IMR-90 (cell line): ENCODE data around the gene RPL10. TPM values are rescaled to one million over a fixed set of nuclear protein-coding genes. Genes with fewer than 3 reads are reported as not detected.

ENCODE experiments used
- ATAC-seq: fragments of 200-7000 bp; cut with Tn5 transposase; 2 replicates; pipeline ENCODE4 v1.9.1; 2020; ENCODE audit warnings: low read depth, mild to moderate bottlenecking, moderate library complexity
- BruUV-seq: library from RNA; stranded (reverse); fragments of 400-500 nt; replicated peaks from 2 replicates; lab custom pipeline; 2021; lab: Mats Ljungman, UMichigan
- CTCF ChIA-PET: fragments of 300-600 bp; formaldehyde crosslinking; extraction: SDS; loops from one replicate; lab custom pipeline; 2021; ENCODE audit warnings: antibody characterized with exemption; lab: Yijun Ruan, JAX
- POLR2A ChIA-PET: fragments of 300-600 bp; sonication (Branson Sonifier 250); formaldehyde crosslinking; loops from one replicate; lab custom pipeline; 2022; ENCODE audit warnings: antibody characterized with exemption; ENCODE audit not compliant: unreplicated experiment; lab: Charles Lee
- DNase-seq: peaks from one replicate; pipeline ENCODE4 v3.0.0; 2013
- H2AFZ ChIP-seq: replicated peaks from 2 replicates; pipeline ENCODE3; 2013; ENCODE audit warnings: low read length, mild to moderate bottlenecking; ENCODE audit not compliant: poor library complexity
- H2AK5ac ChIP-seq: 2 replicates; pipeline ENCODE4 v1.6.1; 2013; ENCODE audit warnings: low read depth, low read length, inconsistent platforms
- H2AK9ac ChIP-seq: replicated peaks from 2 replicates; pipeline ENCODE3; 2013; ENCODE audit warnings: mild to moderate bottlenecking, low read depth, low read length, moderate library complexity; ENCODE audit not compliant: poor library complexity
- H2BK120ac ChIP-seq: 2 replicates; pipeline ENCODE4 v1.6.1; 2013; ENCODE audit warnings: low read depth, low read length, inconsistent platforms
- H2BK15ac ChIP-seq: 3 replicates; pipeline ENCODE4 v1.6.1; 2013; ENCODE audit warnings: low read depth, low read length, inconsistent platforms
- H2BK20ac ChIP-seq: 2 replicates; pipeline ENCODE4 v1.6.1; 2013; ENCODE audit warnings: low read depth, mild to moderate bottlenecking, inconsistent platforms, low read length, moderate library complexity
- H2BK5ac ChIP-seq: 2 replicates; pipeline ENCODE4 v1.6.1; 2013; ENCODE audit warnings: mild to moderate bottlenecking, low read depth, low read length, inconsistent platforms; ENCODE audit not compliant: poor library complexity, severe bottlenecking
- H3K14ac ChIP-seq: replicated peaks from 2 replicates; pipeline ENCODE4 v1.6.1; 2013; ENCODE audit warnings: low read depth, low read length, inconsistent platforms
- H3K18ac ChIP-seq: 2 replicates; pipeline ENCODE4 v1.6.1; 2013; ENCODE audit warnings: low read depth, low read length, control low read depth
- H3K23ac ChIP-seq: 2 replicates; pipeline ENCODE4 v1.6.1; 2013; ENCODE audit warnings: low read depth, low read length, inconsistent platforms
- H3K27ac ChIP-seq: 2 replicates; pipeline ENCODE4 v1.5.1; 2013; ENCODE audit warnings: mild to moderate bottlenecking, control low read depth, low read length; ENCODE audit not compliant: insufficient read depth
- H3K27me3 ChIP-seq: 2 replicates; pipeline ENCODE4 v1.6.1; 2013; ENCODE audit warnings: low read length; ENCODE audit not compliant: control insufficient read depth, insufficient read depth
- H3K36me3 ChIP-seq: 2 replicates; pipeline ENCODE4 v1.6.1; 2013; ENCODE audit warnings: low read length, mixed read lengths; ENCODE audit not compliant: control insufficient read depth, insufficient read depth
- H3K4ac ChIP-seq: 2 replicates; pipeline ENCODE4 v1.6.1; 2013; ENCODE audit warnings: low read depth, low read length, inconsistent platforms
- H3K4me1 ChIP-seq: 2 replicates; pipeline ENCODE4 v1.6.1; 2013; ENCODE audit warnings: low read length, mixed read lengths; ENCODE audit not compliant: control insufficient read depth, insufficient read depth
- H3K4me2 ChIP-seq: 2 replicates; pipeline ENCODE4 v1.6.1; 2013; ENCODE audit warnings: low read depth, mild to moderate bottlenecking, control low read depth, low read length, moderate library complexity
- H3K4me3 ChIP-seq: 2 replicates; pipeline ENCODE4 v1.5.1; 2013; ENCODE audit warnings: low read depth, mild to moderate bottlenecking, control low read depth, low read length, moderate library complexity; ENCODE audit not compliant: insufficient read depth
- H3K56ac ChIP-seq: 2 replicates; pipeline ENCODE4 v1.6.1; 2013; ENCODE audit warnings: low read length, inconsistent platforms; ENCODE audit not compliant: insufficient read depth; ENCODE audit errors: extremely low read depth
- H3K79me1 ChIP-seq, 2 experiments: 2 replicates each; pipeline ENCODE4 v1.6.1; 2013; ENCODE audit warnings: low read length in 2 of 2, inconsistent platforms in 1 of 2, low read depth in 1 of 2
- H3K9ac ChIP-seq: 2 replicates; pipeline ENCODE4 v1.6.1; 2013; ENCODE audit warnings: low read depth, low read length, control low read depth
- H3K9me1 ChIP-seq: 2 replicates; pipeline ENCODE4 v1.6.1; 2013; ENCODE audit warnings: low read length, inconsistent platforms; ENCODE audit not compliant: insufficient read depth
- H3K9me3 ChIP-seq: 2 replicates; pipeline ENCODE4 v1.6.1; 2013; ENCODE audit warnings: low read length; ENCODE audit not compliant: control insufficient read depth, insufficient read depth
- H4K20me1 ChIP-seq: 2 replicates; pipeline ENCODE4 v1.6.1; 2013; ENCODE audit warnings: low read length, inconsistent platforms; ENCODE audit not compliant: insufficient read depth
- H4K5ac ChIP-seq: 2 replicates; pipeline ENCODE4 v1.6.1; 2013; ENCODE audit warnings: mild to moderate bottlenecking, low read depth, low read length, control low read depth
- H4K8ac ChIP-seq, 2 experiments: 2 replicates each; pipeline ENCODE4 v1.6.1; 2013; ENCODE audit warnings: low read depth in 2 of 2, low read length in 2 of 2, control low read depth in 1 of 2, inconsistent platforms in 1 of 2
- H4K91ac ChIP-seq: 2 replicates; pipeline ENCODE4 v1.6.1; 2013; ENCODE audit warnings: low read depth, low read length, inconsistent platforms; ENCODE audit not compliant: insufficient read depth
- CHD1 ChIP-seq: IDR thresholded peaks from 2 replicates; pipeline ENCODE4 v1.6.1; 2012; ENCODE audit warnings: low read depth, low read length, improper control_type of control experiment
- FOS ChIP-seq: fragments of 150-350 bp; IDR thresholded peaks from 2 replicates; pipeline ENCODE4 v1.6.1; 2016; ENCODE audit warnings: low read depth, low read length
- MAZ ChIP-seq: IDR thresholded peaks from 2 replicates; pipeline ENCODE4 v1.6.1; 2012; ENCODE audit warnings: low read depth, mild to moderate bottlenecking, low read length, improper control_type of control experiment, moderate library complexity, borderline replicate concordance
- MXI1 ChIP-seq: IDR thresholded peaks from 2 replicates; pipeline ENCODE4 v1.6.1; 2012; ENCODE audit warnings: low read depth, mild to moderate bottlenecking, low read length, moderate library complexity, borderline replicate concordance
- NFE2L2 ChIP-seq: fragments of 150-350 bp; IDR thresholded peaks from 2 replicates; pipeline ENCODE4 v1.6.1; 2016; ENCODE audit warnings: low read depth, mild to moderate bottlenecking, low read length
- POLR2A ChIP-seq: IDR thresholded peaks from 2 replicates; pipeline ENCODE4 v1.6.1; 2012; ENCODE audit warnings: mild to moderate bottlenecking, low read depth, low read length
- RCOR1 ChIP-seq: IDR thresholded peaks from 2 replicates; pipeline ENCODE4 v1.6.1; 2012; ENCODE audit warnings: mild to moderate bottlenecking, low read length, improper control_type of control experiment; ENCODE audit not compliant: insufficient replicate concordance
- RFX5 ChIP-seq: IDR thresholded peaks from 2 replicates; pipeline ENCODE4 v1.8.0; 2012; ENCODE audit warnings: low read depth, mild to moderate bottlenecking, low read length, moderate library complexity
- WGBS, 2 experiments: methylation state at CpG; one replicate each; pipeline versions ENCODE4 v1.1.5 to v1.1.7; 2013; ENCODE audit warnings: missing lambda C conversion rate in 2 of 2; ENCODE audit not compliant: insufficient read length in 1 of 2; ENCODE audit errors: extremely low coverage in 2 of 2; 5-methylcytosine and 5-hydroxymethylcytosine counted together
- dilution Hi-C: fragments of 300-500 bp; cut with HindIII; formaldehyde crosslinking; loops from one replicate; pipeline ENCODE4 v1.14.3; 2018; ENCODE audit warnings: low sequenced_read_pairs; ENCODE audit not compliant: unreplicated experiment
- in situ Hi-C: fragments of 300-500 bp; cut with MboI; formaldehyde crosslinking; loops from 3 replicates; pipeline ENCODE4 v1.14.3; 2019; ENCODE audit warnings: low sequenced_read_pairs, inconsistent platforms, mixed read lengths
- intact Hi-C: fragments of 100-400 bp; cut with micrococcal nuclease; formaldehyde crosslinking; loops from 2 replicates; pipeline ENCODE4 v1.10.0; 2022
- polyA plus RNA-seq, 3 experiments: library from polyadenylated mRNA; depleted of rRNA; stranded (reverse); fragments of >200 nt; gene quantifications; 2 replicates each; pipeline ENCODE4 v1.2.3, GENCODE V29; 2012; ENCODE audit warnings: low replicate concordance in 1 of 3
- total RNA-seq: library from RNA; depleted of rRNA; stranded (reverse); fragments of >200 nt; gene quantifications from 2 replicates; pipeline ENCODE4 v1.2.3, GENCODE V29; 2012
- TF ChIP-seq, protein P1 (sequence below): fragments of 150-350 bp; IDR thresholded peaks from 2 replicates; pipeline ENCODE4 v1.6.1; 2016; ENCODE audit warnings: low read depth, mild to moderate bottlenecking, low read length, moderate library complexity, borderline replicate concordance
- TF ChIP-seq, protein P2 (sequence below): conservative IDR thresholded peaks from 2 replicates; pipeline ENCODE4 v1.5.1; 2012; ENCODE audit warnings: mild to moderate bottlenecking, low read depth, low read length, improper control_type of control experiment

Gene RPL10
- total and polyA plus RNA-seq, 2 of the 4 experiments (the other 2 are of a cell fraction) = 1,582 to 7,467 TPM

DNA sequence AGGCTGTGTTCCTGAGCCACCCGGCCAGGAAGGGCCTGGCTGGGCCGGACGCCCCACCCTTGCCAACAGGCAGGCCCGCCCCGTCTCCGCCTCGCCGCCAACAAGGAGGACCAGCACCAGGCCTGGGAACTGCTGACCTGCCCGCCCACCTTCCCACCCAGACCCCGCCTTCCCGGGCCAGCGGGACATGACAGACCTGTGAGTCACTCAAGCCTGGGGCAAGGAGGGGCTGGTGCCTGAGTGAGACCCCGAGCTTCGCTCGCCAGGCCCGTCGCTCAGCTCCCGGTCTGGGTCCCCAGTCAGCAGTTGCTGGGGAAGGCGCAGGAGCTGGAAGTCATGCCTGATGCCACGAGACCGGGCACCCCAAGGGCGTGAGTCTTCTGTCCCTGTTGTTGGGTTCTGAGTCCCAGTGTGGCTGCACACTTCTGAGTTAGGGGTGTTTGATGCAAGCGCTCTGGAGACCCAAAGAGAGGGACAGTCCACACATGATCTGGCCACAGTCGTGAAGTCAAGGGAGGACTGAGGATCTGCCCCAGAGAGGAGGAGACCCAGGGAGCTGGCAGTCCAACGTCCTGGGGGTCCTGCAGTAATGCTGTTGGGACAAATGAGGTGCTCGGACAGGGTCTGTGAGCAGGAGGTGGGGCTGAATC, 11.2 kb downstream of the RPL10 start, which contains the start of gene DNASE1L1:
DNASE1L1 (minus strand) TSS at position 33 of the 650 bp plus-strand sequence. CDS start 3,686 bp downstream, outside the sequence.
- peak within 1 kb of the TSS; percentile 82 for H2AFZ ChIP-seq
- H3K27me3 ChIP-seq = no peaks in the 10 kb centered on the region
- peak within 1 kb of the TSS; percentile 84 for H3K14ac ChIP-seq
- peak within 1 kb of the TSS; percentile 92 for H2BK120ac ChIP-seq
- H4K20me1 ChIP-seq = no peaks in the 10 kb centered on the region
- ChIA-PET POLR2A (no interaction called here), CTCF (no interaction called here)
- DNase-seq = peak; percentile 87
- H3K9me1 ChIP-seq = peaks cover 3% of the 10 kb centered on the region; the same call in 1 of the 2 replicates
- peaks cover 5% of the 10 kb centered on the region for H3K36me3 ChIP-seq
- no TSS peak for BruUV-seq
- H3K9me3 ChIP-seq = no peaks in the 10 kb centered on the region
- peak within 1 kb of the TSS; percentile 76 for H3K4me3 ChIP-seq
- H2BK5ac ChIP-seq = peak within 1 kb of the TSS; percentile 84
- peak within 1 kb of the TSS; percentile 26 to 88; a peak in 2 of 4 replicates for H4K8ac ChIP-seq
- TF ChIP-seq NFE2L2 (no peak), RCOR1 (no peak), MXI1 (peak; percentile 30; the same call in 1 of the 2 replicates), RFX5 (peak; percentile 94), POLR2A (peak; percentile 33; the same call in 1 of the 2 replicates), MAZ (peak; percentile 44; the same call in 1 of the 2 replicates), CHD1 (no peak), FOS (0 out of 2 replicates have a peak, but pooled peaks have one; percentile 31)
- TF ChIP-seq, protein P1, sequence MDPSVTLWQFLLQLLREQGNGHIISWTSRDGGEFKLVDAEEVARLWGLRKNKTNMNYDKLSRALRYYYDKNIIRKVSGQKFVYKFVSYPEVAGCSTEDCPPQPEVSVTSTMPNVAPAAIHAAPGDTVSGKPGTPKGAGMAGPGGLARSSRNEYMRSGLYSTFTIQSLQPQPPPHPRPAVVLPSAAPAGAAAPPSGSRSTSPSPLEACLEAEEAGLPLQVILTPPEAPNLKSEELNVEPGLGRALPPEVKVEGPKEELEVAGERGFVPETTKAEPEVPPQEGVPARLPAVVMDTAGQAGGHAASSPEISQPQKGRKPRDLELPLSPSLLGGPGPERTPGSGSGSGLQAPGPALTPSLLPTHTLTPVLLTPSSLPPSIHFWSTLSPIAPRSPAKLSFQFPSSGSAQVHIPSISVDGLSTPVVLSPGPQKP = no peak
- TF ChIP-seq, protein P2, sequence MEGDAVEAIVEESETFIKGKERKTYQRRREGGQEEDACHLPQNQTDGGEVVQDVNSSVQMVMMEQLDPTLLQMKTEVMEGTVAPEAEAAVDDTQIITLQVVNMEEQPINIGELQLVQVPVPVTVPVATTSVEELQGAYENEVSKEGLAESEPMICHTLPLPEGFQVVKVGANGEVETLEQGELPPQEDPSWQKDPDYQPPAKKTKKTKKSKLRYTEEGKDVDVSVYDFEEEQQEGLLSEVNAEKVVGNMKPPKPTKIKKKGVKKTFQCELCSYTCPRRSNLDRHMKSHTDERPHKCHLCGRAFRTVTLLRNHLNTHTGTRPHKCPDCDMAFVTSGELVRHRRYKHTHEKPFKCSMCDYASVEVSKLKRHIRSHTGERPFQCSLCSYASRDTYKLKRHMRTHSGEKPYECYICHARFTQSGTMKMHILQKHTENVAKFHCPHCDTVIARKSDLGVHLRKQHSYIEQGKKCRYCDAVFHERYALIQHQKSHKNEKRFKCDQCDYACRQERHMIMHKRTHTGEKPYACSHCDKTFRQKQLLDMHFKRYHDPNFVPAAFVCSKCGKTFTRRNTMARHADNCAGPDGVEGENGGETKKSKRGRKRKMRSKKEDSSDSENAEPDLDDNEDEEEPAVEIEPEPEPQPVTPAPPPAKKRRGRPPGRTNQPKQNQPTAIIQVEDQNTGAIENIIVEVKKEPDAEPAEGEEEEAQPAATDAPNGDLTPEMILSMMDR = no peak
- in situ Hi-C loops (no loop called here), dilution Hi-C loops (no loop called here), intact Hi-C loops (loop anchor here (1.0 kb wide), 1 partner anchor 35 kb away; the partner anchor contains the start of gene FAM50A)
- peak within 1 kb of the TSS; percentile 95 for H4K91ac ChIP-seq
- H2AK9ac ChIP-seq = peak within 1 kb of the TSS; percentile 95
- peak within 1 kb of the TSS; percentile 93 for H3K4ac ChIP-seq
- H2BK15ac ChIP-seq = peak within 1 kb of the TSS; percentile 48; the same call in 1 of the 3 replicates
- peak within 1 kb of the TSS; percentile 86 for H2AK5ac ChIP-seq
- 15% methylated on average over 4 of the region's 26 CpGs; no CpG with 5 or more reads in 1 of the 2 experiments for WGBS, 2 experiments
- peak within 1 kb of the TSS; percentile 81 for H4K5ac ChIP-seq
- peaks cover 6 to 26% of the 10 kb centered on the region in 2 experiments; a peak in 3 of 4 replicates for H3K79me1 ChIP-seq
- H3K4me1 ChIP-seq = peaks cover 4% of the 10 kb centered on the region
- peak within 1 kb of the TSS; percentile 73 for H3K18ac ChIP-seq
- H3K23ac ChIP-seq = peak within 1 kb of the TSS; percentile 88
- no peak within 1 kb of the TSS; the same call in 1 of the 2 replicates for H2BK20ac ChIP-seq
- peak within 1 kb of the TSS; percentile 92 for H3K27ac ChIP-seq
- H3K4me2 ChIP-seq = peak within 1 kb of the TSS; percentile 90
- peak; percentile 78 for ATAC-seq
- peak within 1 kb of the TSS; percentile 89 for H3K9ac ChIP-seq
- H3K56ac ChIP-seq = peak within 1 kb of the TSS; percentile 64
